ENCODE results near the gene SMIM29. TPM values are rescaled to one million over a fixed set of nuclear protein-coding genes. Genes with fewer than 3 reads are reported as not detected.

Gene SMIM29
- total and polyA plus RNA-seq, 11 donors: 18.4 to 50.4 (median 31.3) TPM

DNA sequence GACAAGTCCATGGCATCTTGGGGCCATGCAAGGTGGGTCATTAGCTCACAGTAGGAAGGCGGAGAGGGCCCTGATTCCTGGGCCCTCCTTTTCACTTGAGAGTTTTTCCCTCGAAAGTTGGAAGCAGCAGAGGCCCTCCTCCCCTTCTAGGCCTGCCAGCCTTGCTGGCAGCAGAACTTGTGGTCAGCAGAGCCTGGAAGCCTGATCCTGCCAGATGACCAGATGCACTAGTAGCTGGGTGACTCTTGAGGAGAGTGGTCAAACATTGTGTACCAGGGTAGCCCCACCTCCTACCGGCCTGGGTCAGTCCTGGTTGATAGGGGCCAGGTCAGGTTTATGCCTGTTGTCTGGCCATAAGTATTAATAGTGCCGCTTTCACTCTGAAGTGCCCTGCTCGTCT lies 15.9 kb downstream of the SMIM29 start:
- TF ChIP-seq POLR2A (IDR thresholded peaks at IDR 0.05): no peak
- TF ChIP-seq, protein P1, sequence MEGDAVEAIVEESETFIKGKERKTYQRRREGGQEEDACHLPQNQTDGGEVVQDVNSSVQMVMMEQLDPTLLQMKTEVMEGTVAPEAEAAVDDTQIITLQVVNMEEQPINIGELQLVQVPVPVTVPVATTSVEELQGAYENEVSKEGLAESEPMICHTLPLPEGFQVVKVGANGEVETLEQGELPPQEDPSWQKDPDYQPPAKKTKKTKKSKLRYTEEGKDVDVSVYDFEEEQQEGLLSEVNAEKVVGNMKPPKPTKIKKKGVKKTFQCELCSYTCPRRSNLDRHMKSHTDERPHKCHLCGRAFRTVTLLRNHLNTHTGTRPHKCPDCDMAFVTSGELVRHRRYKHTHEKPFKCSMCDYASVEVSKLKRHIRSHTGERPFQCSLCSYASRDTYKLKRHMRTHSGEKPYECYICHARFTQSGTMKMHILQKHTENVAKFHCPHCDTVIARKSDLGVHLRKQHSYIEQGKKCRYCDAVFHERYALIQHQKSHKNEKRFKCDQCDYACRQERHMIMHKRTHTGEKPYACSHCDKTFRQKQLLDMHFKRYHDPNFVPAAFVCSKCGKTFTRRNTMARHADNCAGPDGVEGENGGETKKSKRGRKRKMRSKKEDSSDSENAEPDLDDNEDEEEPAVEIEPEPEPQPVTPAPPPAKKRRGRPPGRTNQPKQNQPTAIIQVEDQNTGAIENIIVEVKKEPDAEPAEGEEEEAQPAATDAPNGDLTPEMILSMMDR (IDR thresholded peaks at IDR 0.05): no peak
- 78 to 82% (median 80%) methylated on average over 5 of the region's 5 CpGs for WGBS, 4 donors
- DNase-seq (no peak), ATAC-seq (no peak)
- H3K27ac ChIP-seq: no peak overlapping the region
- no peaks in the 10 kb centered on the region for H3K36me3 ChIP-seq
- H3K4me3 ChIP-seq: no peak overlapping the region
- no peaks in the 10 kb centered on the region for H3K9me3 ChIP-seq
- H3K4me1 ChIP-seq: peaks cover 0 to 18% (median 10%) of the 10 kb centered on the region in 12 donors
- intact Hi-C loops (cut with DNase I): loop anchor here in 1 of 10 donors (5.0 kb wide), 1 partner anchor 36 kb away; no protein-coding TSS in a partner anchor
- no peaks in the 10 kb centered on the region for H3K27me3 ChIP-seq

DNA sequence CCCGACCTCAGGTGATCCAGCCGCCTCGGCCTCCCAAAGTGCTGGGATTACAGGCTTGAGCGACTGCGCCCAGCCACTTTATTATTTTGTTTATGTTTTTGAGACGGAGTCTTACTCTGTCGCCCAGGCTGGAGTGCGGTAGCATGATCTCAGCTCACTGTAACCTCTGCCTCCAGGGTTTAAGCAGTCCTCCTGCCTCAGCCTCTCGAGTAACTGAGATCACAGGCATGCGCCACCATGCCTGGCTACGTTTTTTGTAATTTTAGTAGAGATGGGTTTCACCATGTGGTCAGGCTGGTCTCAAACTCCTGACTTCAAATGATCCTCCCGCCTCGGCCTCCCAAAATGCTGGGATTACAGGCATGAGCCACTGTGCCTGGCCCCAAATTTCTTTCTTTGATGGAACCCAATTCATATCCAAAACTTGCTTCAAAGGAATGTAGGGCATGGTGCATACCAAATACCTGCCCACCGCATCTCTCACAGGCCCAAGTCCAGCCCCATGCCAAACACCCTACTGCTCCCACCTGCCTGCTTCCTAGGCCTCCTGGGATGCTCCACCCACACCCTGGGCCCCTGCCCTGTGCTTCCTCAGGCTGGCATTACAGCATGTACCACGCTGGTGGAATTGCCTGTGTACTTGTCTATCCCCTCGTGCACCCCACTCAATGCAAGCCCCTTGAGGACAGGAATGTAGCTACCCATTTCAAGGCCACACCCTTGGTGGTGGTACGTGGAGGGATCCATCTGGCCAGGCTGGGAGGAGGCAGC lies 17.1 kb downstream of the SMIM29 start:
- Histone ChIP-seq H3K36me3 (no peaks in the 10 kb centered on the region), H3K4me1 (peaks cover 0 to 15% (median 9%) of the 10 kb centered on the region in 12 donors), H3K9me3 (no peaks in the 10 kb centered on the region), H3K27me3 (no peaks in the 10 kb centered on the region), H3K27ac (no peak overlapping the region), H3K4me3 (no peak overlapping the region)
- WGBS, 4 donors: 95 to 98% (median 97%) methylated on average over 17 of the region's 17 CpGs
- no peak for DNase-seq
- no peak for ATAC-seq
- intact Hi-C loops (cut with DNase I): loop anchor here in 1 of 10 donors (5.0 kb wide), 1 partner anchor 34 kb away; no protein-coding TSS in a partner anchor
- TF ChIP-seq, protein P1 (IDR thresholded peaks at IDR 0.05): no peak
- no peak for TF ChIP-seq POLR2A (IDR thresholded peaks at IDR 0.05)

DNA sequence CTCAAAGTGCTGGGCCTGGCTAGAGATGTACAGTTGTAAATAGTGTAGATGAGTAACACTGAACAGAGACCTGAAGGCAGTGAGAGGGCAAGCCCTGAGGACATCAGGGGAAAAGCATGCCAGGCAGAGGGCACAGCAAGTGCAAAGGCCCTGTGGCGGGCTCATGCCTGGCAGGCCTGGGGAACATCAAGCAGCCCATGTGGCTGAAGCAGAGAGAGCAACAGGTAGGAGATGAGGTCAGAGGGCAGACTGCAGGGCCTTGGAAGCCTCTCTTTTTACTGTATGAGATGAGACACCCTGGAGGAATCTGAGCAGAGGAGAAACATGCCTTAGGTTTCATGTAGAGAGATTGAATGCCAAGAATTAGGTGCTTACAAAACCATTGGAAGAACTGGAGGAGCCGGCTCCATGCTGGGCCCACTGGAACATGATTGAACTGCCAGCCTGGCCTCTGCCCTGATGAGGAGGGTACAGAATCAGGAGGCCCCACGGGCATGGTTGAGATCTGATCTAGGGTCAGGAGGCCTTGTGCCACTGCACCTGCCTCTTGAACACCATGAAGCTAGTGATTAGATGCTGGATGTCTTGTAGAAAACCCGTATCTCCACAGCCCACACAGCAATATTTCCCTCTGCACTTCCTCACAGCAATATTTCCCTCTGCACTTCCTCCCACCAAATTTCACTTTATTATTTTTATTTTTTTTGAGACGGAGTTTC lies 18.0 kb downstream of the SMIM29 start:
- no peak overlapping the region for H3K27ac ChIP-seq
- no peaks in the 10 kb centered on the region for H3K9me3 ChIP-seq
- no peak for DNase-seq
- ATAC-seq: no peak
- peaks cover 0 to 9% (median 3%) of the 10 kb centered on the region in 12 donors for H3K4me1 ChIP-seq
- TF ChIP-seq, protein P1 (IDR thresholded peaks at IDR 0.05): no peak
- TF ChIP-seq POLR2A (IDR thresholded peaks at IDR 0.05): no peak
- H3K36me3 ChIP-seq: no peaks in the 10 kb centered on the region
- H3K4me3 ChIP-seq: no peak overlapping the region
- H3K27me3 ChIP-seq: no peaks in the 10 kb centered on the region
- 82 to 95% (median 84%) methylated on average over 5 of the region's 5 CpGs for WGBS, 4 donors
- intact Hi-C loops (cut with DNase I): loop anchor here in 1 of 10 donors (5.0 kb wide), 1 partner anchor 34 kb away; no protein-coding TSS in a partner anchor

DNA sequence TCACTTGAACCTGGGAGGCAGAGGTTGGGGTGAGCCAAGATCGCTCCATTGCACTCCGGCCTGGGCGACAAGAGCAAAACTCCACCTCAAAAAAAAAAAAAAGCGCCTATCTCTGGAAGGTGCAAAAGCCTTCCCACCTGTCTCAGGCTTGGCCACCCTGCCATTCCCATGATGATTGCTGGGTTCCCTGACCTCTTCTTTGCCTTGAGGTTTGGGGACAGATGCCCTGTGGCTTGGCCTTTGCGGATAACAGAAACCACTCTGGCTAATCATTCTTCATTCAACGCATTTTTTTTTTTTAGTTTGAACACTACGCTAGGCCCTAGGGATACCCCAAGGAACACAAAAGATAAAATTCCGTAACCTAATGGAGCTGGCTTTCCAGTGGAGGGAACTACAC lies 18.9 kb downstream of the SMIM29 start:
- 91 to 94% (median 94%) methylated on average over 8 of the region's 8 CpGs for WGBS, 4 donors
- Histone ChIP-seq H3K4me1 (peaks cover 0 to 5% (median 0%) of the 10 kb centered on the region in 12 donors), H3K36me3 (no peaks in the 10 kb centered on the region), H3K27ac (no peak overlapping the region), H3K27me3 (no peaks in the 10 kb centered on the region), H3K4me3 (no peak overlapping the region), H3K9me3 (no peaks in the 10 kb centered on the region)
- ATAC-seq (no peak), DNase-seq (no peak)
- intact Hi-C loops (cut with DNase I): loop anchor here in 1 of 10 donors (5.0 kb wide), 1 partner anchor 33 kb away; no protein-coding TSS in a partner anchor
- TF ChIP-seq, protein P1 (IDR thresholded peaks at IDR 0.05): no peak
- TF ChIP-seq POLR2A (IDR thresholded peaks at IDR 0.05): no peak
